Parathyroid adenoma (tissue), 2 donors: Measurements from ENCODE around the gene NPTXR.

Experiments
- H2AFZ ChIP-seq: fragments of 300-600 bp; sonication (generic); one replicate; pipeline ENCODE4 v1.7.0; 2017; ENCODE audit warnings: antibody characterized with exemption, mild to moderate bottlenecking
- H3K27ac ChIP-seq: fragments of 300-600 bp; sonication (generic); one replicate; pipeline ENCODE4 v1.7.0; 2017
- H3K27me3 ChIP-seq: fragments of 300-600 bp; sonication (generic); one replicate; pipeline ENCODE4 v1.7.0; 2017; ENCODE audit warnings: low read length; ENCODE audit not compliant: control insufficient read depth, insufficient read depth
- H3K36me3 ChIP-seq: fragments of 300-600 bp; sonication (generic); one replicate; pipeline ENCODE4 v1.7.0; 2017; ENCODE audit warnings: low read length; ENCODE audit not compliant: control insufficient read depth, insufficient read depth
- H3K4me1 ChIP-seq: fragments of 300-600 bp; sonication (generic); one replicate; pipeline ENCODE4 v1.7.0; 2017; ENCODE audit warnings: control low read depth
- H3K4me2 ChIP-seq: fragments of 300-600 bp; sonication (generic); one replicate; pipeline ENCODE4 v1.7.0; 2017; ENCODE audit warnings: low read length
- H3K4me3 ChIP-seq: fragments of 300-600 bp; sonication (generic); one replicate; pipeline ENCODE4 v1.7.0; 2017; ENCODE audit warnings: low read depth, low read length
- H3K79me2 ChIP-seq: fragments of 300-600 bp; sonication (generic); one replicate; pipeline ENCODE4 v1.7.0; 2017; ENCODE audit warnings: control low read depth
- H3K9ac ChIP-seq: fragments of 300-600 bp; sonication (generic); one replicate; pipeline ENCODE4 v1.7.0; 2017; ENCODE audit warnings: mild to moderate bottlenecking
- H3K9me3 ChIP-seq: fragments of 300-600 bp; sonication (generic); one replicate; pipeline ENCODE4 v1.7.0; 2017; ENCODE audit warnings: low read length; ENCODE audit not compliant: control insufficient read depth
- CTCF ChIP-seq: fragments of 300-600 bp; sonication (generic); IDR thresholded peaks from one replicate; pipeline ENCODE4 v1.7.0; 2017; ENCODE audit warnings: antibody characterized with exemption, mild to moderate bottlenecking
- donor health status: primary hyperparathyroidism.

NPTXR gene

GRCh38 chr22:38846412-38846811, 2.6 kb upstream of the NPTXR start:
- Histone ChIP-seq H3K9me3 (no peaks in the 10 kb centered on the region), H3K27me3 (no peaks in the 10 kb centered on the region), H3K27ac (no peak overlapping the region), H2AFZ (no peak overlapping the region), H3K4me2 (no peak overlapping the region), H3K4me3 (no peak overlapping the region), H3K9ac (no peak overlapping the region), H3K36me3 (no peaks in the 10 kb centered on the region), H3K4me1 (no peaks in the 10 kb centered on the region), H3K79me2 (no peaks in the 10 kb centered on the region)
- no peak for TF ChIP-seq CTCF

- TF ChIP-seq CTCF: no peak
- Histone ChIP-seq H3K9ac (no peak overlapping the region), H3K36me3 (no peaks in the 10 kb centered on the region), H3K79me2 (no peaks in the 10 kb centered on the region), H3K4me2 (no peak overlapping the region), H3K9me3 (no peaks in the 10 kb centered on the region), H3K27ac (no peak overlapping the region), H3K4me1 (no peaks in the 10 kb centered on the region), H3K4me3 (no peak overlapping the region), H2AFZ (no peak overlapping the region), H3K27me3 (no peaks in the 10 kb centered on the region)
Measured at GRCh38 chr22:38845004-38845740, 1.3 kb upstream of the NPTXR start.

GRCh38 chr22:38844315-38845003, 631 bp upstream of the NPTXR start:
- Histone ChIP-seq H3K9ac (no peak overlapping the region), H2AFZ (peak overlapping the region; percentile 53), H3K4me3 (peak overlapping the region; percentile 34), H3K4me2 (peak overlapping the region; percentile 69), H3K4me1 (no peaks in the 10 kb centered on the region), H3K27me3 (no peaks in the 10 kb centered on the region), H3K36me3 (no peaks in the 10 kb centered on the region), H3K9me3 (no peaks in the 10 kb centered on the region), H3K79me2 (no peaks in the 10 kb centered on the region), H3K27ac (no peak overlapping the region)
- no peak for TF ChIP-seq CTCF

GRCh38 chr22:38843201-38843656, 599 bp downstream of the NPTXR start:
- no peaks in the 10 kb centered on the region for H3K36me3 ChIP-seq
- TF ChIP-seq CTCF: peak; percentile 20
- H3K27me3 ChIP-seq: no peaks in the 10 kb centered on the region
- H3K27ac ChIP-seq: no peak overlapping the region
- H3K4me1 ChIP-seq: no peaks in the 10 kb centered on the region
- H3K4me2 ChIP-seq: peak overlapping the region; percentile 52
- H3K9me3 ChIP-seq: no peaks in the 10 kb centered on the region
- peak overlapping the region; percentile 65 for H2AFZ ChIP-seq
- H3K9ac ChIP-seq: no peak overlapping the region
- no peaks in the 10 kb centered on the region for H3K79me2 ChIP-seq
- no peak overlapping the region for H3K4me3 ChIP-seq
